ENCODE results near the gene LRRTM1. TPM values are rescaled to one million over a fixed set of nuclear protein-coding genes. Genes with fewer than 3 reads are reported as not detected.

The LRRTM1 gene
- polyA plus RNA-seq, 1 donor from 2014 or later, result 0.61 TPM

DNA sequence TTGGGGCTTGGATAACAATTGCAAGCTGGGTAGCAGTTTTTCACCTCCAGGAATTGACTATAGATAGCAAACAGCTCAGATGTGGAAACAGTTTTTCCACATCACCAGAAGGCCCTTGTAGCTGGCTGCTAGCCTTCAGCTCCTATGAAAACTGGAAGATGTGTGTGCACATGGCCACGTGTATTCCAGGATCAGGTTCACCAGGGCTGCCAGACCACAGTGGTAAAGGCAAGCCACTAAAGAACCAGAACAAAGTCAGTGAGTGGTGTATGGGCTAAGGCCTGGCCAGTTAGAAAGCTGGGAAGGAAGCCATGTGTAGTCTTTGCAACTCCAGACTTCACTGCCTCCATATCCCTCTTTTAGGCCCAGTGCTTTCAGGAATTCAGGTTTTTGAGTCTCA is 12.9 kb downstream of the LRRTM1 start:
- no peak for TF ChIP-seq EP300 (conservative IDR thresholded peaks at IDR 0.05; ENCODE audit: poor library complexity, severe bottlenecking)
- TF ChIP-seq, protein P1, sequence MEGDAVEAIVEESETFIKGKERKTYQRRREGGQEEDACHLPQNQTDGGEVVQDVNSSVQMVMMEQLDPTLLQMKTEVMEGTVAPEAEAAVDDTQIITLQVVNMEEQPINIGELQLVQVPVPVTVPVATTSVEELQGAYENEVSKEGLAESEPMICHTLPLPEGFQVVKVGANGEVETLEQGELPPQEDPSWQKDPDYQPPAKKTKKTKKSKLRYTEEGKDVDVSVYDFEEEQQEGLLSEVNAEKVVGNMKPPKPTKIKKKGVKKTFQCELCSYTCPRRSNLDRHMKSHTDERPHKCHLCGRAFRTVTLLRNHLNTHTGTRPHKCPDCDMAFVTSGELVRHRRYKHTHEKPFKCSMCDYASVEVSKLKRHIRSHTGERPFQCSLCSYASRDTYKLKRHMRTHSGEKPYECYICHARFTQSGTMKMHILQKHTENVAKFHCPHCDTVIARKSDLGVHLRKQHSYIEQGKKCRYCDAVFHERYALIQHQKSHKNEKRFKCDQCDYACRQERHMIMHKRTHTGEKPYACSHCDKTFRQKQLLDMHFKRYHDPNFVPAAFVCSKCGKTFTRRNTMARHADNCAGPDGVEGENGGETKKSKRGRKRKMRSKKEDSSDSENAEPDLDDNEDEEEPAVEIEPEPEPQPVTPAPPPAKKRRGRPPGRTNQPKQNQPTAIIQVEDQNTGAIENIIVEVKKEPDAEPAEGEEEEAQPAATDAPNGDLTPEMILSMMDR (IDR thresholded peaks at IDR 0.05; ENCODE audit: poor library complexity, severe bottlenecking), result no peak
- no peak for TF ChIP-seq SMC3 (conservative IDR thresholded peaks at IDR 0.05; ENCODE audit: poor library complexity)
- no peak for TF ChIP-seq TAF1 (IDR thresholded peaks at IDR 0.05; ENCODE audit: low read depth)
- TF ChIP-seq, protein P2, sequence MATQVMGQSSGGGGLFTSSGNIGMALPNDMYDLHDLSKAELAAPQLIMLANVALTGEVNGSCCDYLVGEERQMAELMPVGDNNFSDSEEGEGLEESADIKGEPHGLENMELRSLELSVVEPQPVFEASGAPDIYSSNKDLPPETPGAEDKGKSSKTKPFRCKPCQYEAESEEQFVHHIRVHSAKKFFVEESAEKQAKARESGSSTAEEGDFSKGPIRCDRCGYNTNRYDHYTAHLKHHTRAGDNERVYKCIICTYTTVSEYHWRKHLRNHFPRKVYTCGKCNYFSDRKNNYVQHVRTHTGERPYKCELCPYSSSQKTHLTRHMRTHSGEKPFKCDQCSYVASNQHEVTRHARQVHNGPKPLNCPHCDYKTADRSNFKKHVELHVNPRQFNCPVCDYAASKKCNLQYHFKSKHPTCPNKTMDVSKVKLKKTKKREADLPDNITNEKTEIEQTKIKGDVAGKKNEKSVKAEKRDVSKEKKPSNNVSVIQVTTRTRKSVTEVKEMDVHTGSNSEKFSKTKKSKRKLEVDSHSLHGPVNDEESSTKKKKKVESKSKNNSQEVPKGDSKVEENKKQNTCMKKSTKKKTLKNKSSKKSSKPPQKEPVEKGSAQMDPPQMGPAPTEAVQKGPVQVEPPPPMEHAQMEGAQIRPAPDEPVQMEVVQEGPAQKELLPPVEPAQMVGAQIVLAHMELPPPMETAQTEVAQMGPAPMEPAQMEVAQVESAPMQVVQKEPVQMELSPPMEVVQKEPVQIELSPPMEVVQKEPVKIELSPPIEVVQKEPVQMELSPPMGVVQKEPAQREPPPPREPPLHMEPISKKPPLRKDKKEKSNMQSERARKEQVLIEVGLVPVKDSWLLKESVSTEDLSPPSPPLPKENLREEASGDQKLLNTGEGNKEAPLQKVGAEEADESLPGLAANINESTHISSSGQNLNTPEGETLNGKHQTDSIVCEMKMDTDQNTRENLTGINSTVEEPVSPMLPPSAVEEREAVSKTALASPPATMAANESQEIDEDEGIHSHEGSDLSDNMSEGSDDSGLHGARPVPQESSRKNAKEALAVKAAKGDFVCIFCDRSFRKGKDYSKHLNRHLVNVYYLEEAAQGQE (IDR thresholded peaks at IDR 0.05; ENCODE audit: borderline replicate concordance), result no peak
- TF ChIP-seq POLR2AphosphoS5 (IDR thresholded peaks at IDR 0.05), result no peak
- TF ChIP-seq EZH2 (IDR thresholded peaks at IDR 0.05; ENCODE audit: borderline replicate concordance, insufficient read depth, low read length, poor library complexity, severe bottlenecking), result no peak
- no peak for TF ChIP-seq MXI1 (conservative IDR thresholded peaks at IDR 0.05; ENCODE audit: poor library complexity, severe bottlenecking)
- TF ChIP-seq RAD21 (conservative IDR thresholded peaks at IDR 0.05), result no peak
- H3K4me3 ChIP-seq (ENCODE audit: low read length), result no peak overlapping the region

DNA sequence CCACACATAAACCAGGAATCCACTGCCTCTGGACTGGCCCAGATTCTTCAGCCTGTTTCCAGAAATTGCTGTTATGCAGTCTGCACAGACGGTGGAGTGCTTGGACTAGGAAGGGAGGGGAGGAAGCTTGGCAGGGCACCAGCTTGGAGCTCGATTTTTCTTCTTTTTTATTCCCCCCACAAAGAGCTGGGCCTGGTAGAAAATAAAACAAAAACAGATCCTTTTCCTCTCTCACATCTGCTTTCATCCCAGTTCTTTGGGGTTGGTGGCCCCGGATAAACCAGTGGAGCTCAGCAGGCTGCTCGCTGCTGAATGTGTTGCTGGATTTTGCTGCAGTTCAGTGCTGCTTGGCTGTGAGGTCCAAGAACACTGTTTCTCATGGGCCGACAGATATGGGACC is 16.0 kb downstream of the LRRTM1 start:
- no peak overlapping the region for H3K27ac ChIP-seq (ENCODE audit: low read length)
- no peaks in the 10 kb centered on the region for H3K36me3 ChIP-seq (ENCODE audit: insufficient read depth, low read length)
- H4K20me1 ChIP-seq (ENCODE audit: insufficient read depth), result no peaks in the 10 kb centered on the region
- no peak overlapping the region for H3K4me2 ChIP-seq (ENCODE audit: low read length)
- H3K9me2 ChIP-seq (ENCODE audit: insufficient read depth, low read length), result no peaks in the 10 kb centered on the region
- H3K4me3 ChIP-seq (ENCODE audit: low read length), result no peak overlapping the region
- H3K9me3 ChIP-seq (ENCODE audit: low read length), result no peaks in the 10 kb centered on the region
- H2AFZ ChIP-seq (ENCODE audit: low read depth, low read length), result no peak overlapping the region
- TF ChIP-seq, protein P2 (IDR thresholded peaks at IDR 0.05; ENCODE audit: borderline replicate concordance), result no peak
- TF ChIP-seq EP300 (conservative IDR thresholded peaks at IDR 0.05; ENCODE audit: poor library complexity, severe bottlenecking) (no peak), POLR2AphosphoS5 (IDR thresholded peaks at IDR 0.05) (no peak), RAD21 (conservative IDR thresholded peaks at IDR 0.05) (peak; percentile 61), EZH2 (IDR thresholded peaks at IDR 0.05; ENCODE audit: borderline replicate concordance, insufficient read depth, low read length, poor library complexity, severe bottlenecking) (no peak), TAF1 (IDR thresholded peaks at IDR 0.05; ENCODE audit: low read depth) (no peak), SMC3 (conservative IDR thresholded peaks at IDR 0.05; ENCODE audit: poor library complexity) (peak; percentile 29), MXI1 (conservative IDR thresholded peaks at IDR 0.05; ENCODE audit: poor library complexity, severe bottlenecking) (no peak)
- TF ChIP-seq, protein P1 (IDR thresholded peaks at IDR 0.05; ENCODE audit: poor library complexity, severe bottlenecking), result peak; percentile 43
- H3K79me2 ChIP-seq (replicated peaks; ENCODE audit: insufficient read depth, low read length), result no peaks in the 10 kb centered on the region
- no peaks in the 10 kb centered on the region for H3F3A ChIP-seq (ENCODE audit: insufficient read depth, low read length, poor library complexity, severe bottlenecking)
- H3K9ac ChIP-seq (ENCODE audit: low read length), result no peak overlapping the region
- H3K27me3 ChIP-seq (ENCODE audit: insufficient read depth, low read depth, low read length), result no peaks in the 10 kb centered on the region

More for the DNA sequence above, 12.9 kb downstream of the LRRTM1 start:
- Histone ChIP-seq H4K20me1 (ENCODE audit: insufficient read depth) (no peaks in the 10 kb centered on the region), H3K9me3 (ENCODE audit: low read length) (no peaks in the 10 kb centered on the region), H3K36me3 (ENCODE audit: insufficient read depth, low read length) (no peaks in the 10 kb centered on the region), H3K9me2 (ENCODE audit: insufficient read depth, low read length) (no peaks in the 10 kb centered on the region), H3K9ac (ENCODE audit: low read length) (no peak overlapping the region), H3K27ac (ENCODE audit: low read length) (no peak overlapping the region), H3K4me2 (ENCODE audit: low read length) (no peak overlapping the region), H2AFZ (ENCODE audit: low read depth, low read length) (no peak overlapping the region), H3K27me3 (ENCODE audit: insufficient read depth, low read depth, low read length) (no peaks in the 10 kb centered on the region), H3K79me2 (replicated peaks; ENCODE audit: insufficient read depth, low read length) (no peaks in the 10 kb centered on the region), H3F3A (ENCODE audit: insufficient read depth, low read length, poor library complexity, severe bottlenecking) (no peaks in the 10 kb centered on the region)
